Parathyroid adenoma (tissue), 2 donors: ENCODE results near the gene USP28.

ENCODE experiments used
- H2AFZ ChIP-seq: fragments of 300-600 bp; sonication (generic); one replicate; pipeline ENCODE4 v1.7.0; 2017; ENCODE audit warnings: antibody characterized with exemption, mild to moderate bottlenecking
- H3K27ac ChIP-seq: fragments of 300-600 bp; sonication (generic); one replicate; pipeline ENCODE4 v1.7.0; 2017
- H3K27me3 ChIP-seq: fragments of 300-600 bp; sonication (generic); one replicate; pipeline ENCODE4 v1.7.0; 2017; ENCODE audit warnings: low read length; ENCODE audit not compliant: control insufficient read depth, insufficient read depth
- H3K36me3 ChIP-seq: fragments of 300-600 bp; sonication (generic); one replicate; pipeline ENCODE4 v1.7.0; 2017; ENCODE audit warnings: low read length; ENCODE audit not compliant: control insufficient read depth, insufficient read depth
- H3K4me1 ChIP-seq: fragments of 300-600 bp; sonication (generic); one replicate; pipeline ENCODE4 v1.7.0; 2017; ENCODE audit warnings: control low read depth
- H3K4me2 ChIP-seq: fragments of 300-600 bp; sonication (generic); one replicate; pipeline ENCODE4 v1.7.0; 2017; ENCODE audit warnings: low read length
- H3K4me3 ChIP-seq: fragments of 300-600 bp; sonication (generic); one replicate; pipeline ENCODE4 v1.7.0; 2017; ENCODE audit warnings: low read depth, low read length
- H3K79me2 ChIP-seq: fragments of 300-600 bp; sonication (generic); one replicate; pipeline ENCODE4 v1.7.0; 2017; ENCODE audit warnings: control low read depth
- H3K9ac ChIP-seq: fragments of 300-600 bp; sonication (generic); one replicate; pipeline ENCODE4 v1.7.0; 2017; ENCODE audit warnings: mild to moderate bottlenecking
- H3K9me3 ChIP-seq: fragments of 300-600 bp; sonication (generic); one replicate; pipeline ENCODE4 v1.7.0; 2017; ENCODE audit warnings: low read length; ENCODE audit not compliant: control insufficient read depth
- CTCF ChIP-seq: fragments of 300-600 bp; sonication (generic); IDR thresholded peaks from one replicate; pipeline ENCODE4 v1.7.0; 2017; ENCODE audit warnings: antibody characterized with exemption, mild to moderate bottlenecking
- donor health status: primary hyperparathyroidism.

The USP28 gene

GRCh38 chr11:113907681-113908080 lies 32.3 kb upstream of the USP28 start:
- no peak overlapping the region for H3K4me2 ChIP-seq
- H3K36me3 ChIP-seq: no peaks in the 10 kb centered on the region
- H3K4me1 ChIP-seq: no peaks in the 10 kb centered on the region
- no peak overlapping the region for H3K27ac ChIP-seq
- no peaks in the 10 kb centered on the region for H3K9me3 ChIP-seq
- H3K27me3 ChIP-seq: no peaks in the 10 kb centered on the region
- no peaks in the 10 kb centered on the region for H3K79me2 ChIP-seq
- no peak overlapping the region for H2AFZ ChIP-seq
- no peak overlapping the region for H3K9ac ChIP-seq
- no peak for TF ChIP-seq CTCF
- no peak overlapping the region for H3K4me3 ChIP-seq

- no peaks in the 10 kb centered on the region for H3K36me3 ChIP-seq
- H3K79me2 ChIP-seq: no peaks in the 10 kb centered on the region
- H3K4me2 ChIP-seq: no peak overlapping the region
- TF ChIP-seq CTCF: no peak
- H3K4me3 ChIP-seq: no peak overlapping the region
- H2AFZ ChIP-seq: no peak overlapping the region
- no peaks in the 10 kb centered on the region for H3K9me3 ChIP-seq
- no peak overlapping the region for H3K9ac ChIP-seq
- H3K27ac ChIP-seq: no peak overlapping the region
- H3K4me1 ChIP-seq: no peaks in the 10 kb centered on the region
- no peaks in the 10 kb centered on the region for H3K27me3 ChIP-seq
Measured at GRCh38 chr11:113907152-113907551, 31.8 kb upstream of the USP28 start.

GRCh38 chr11:113906516-113906915 lies 31.1 kb upstream of the USP28 start:
- Histone ChIP-seq H3K36me3 (no peaks in the 10 kb centered on the region), H3K27ac (no peak overlapping the region), H3K9ac (no peak overlapping the region), H3K4me1 (no peaks in the 10 kb centered on the region), H3K4me3 (no peak overlapping the region), H3K27me3 (no peaks in the 10 kb centered on the region), H3K79me2 (no peaks in the 10 kb centered on the region), H2AFZ (no peak overlapping the region), H3K4me2 (no peak overlapping the region), H3K9me3 (no peaks in the 10 kb centered on the region)
- no peak for TF ChIP-seq CTCF

- Histone ChIP-seq H3K9me3 (no peaks in the 10 kb centered on the region), H3K4me2 (no peak overlapping the region), H3K27ac (no peak overlapping the region)
Measured at GRCh38 chr11:113906038-113906437, 30.7 kb upstream of the USP28 start.

More at GRCh38 chr11:113906038-113906437, 30.7 kb upstream of the USP28 start:
- Histone ChIP-seq H2AFZ (no peak overlapping the region), H3K36me3 (no peaks in the 10 kb centered on the region), H3K4me1 (no peaks in the 10 kb centered on the region), H3K4me3 (no peak overlapping the region), H3K9ac (no peak overlapping the region), H3K79me2 (no peaks in the 10 kb centered on the region), H3K27me3 (no peaks in the 10 kb centered on the region)
- TF ChIP-seq CTCF: no peak
